ENCODE measurements around the gene MRI1.

Gene MRI1

DNA sequence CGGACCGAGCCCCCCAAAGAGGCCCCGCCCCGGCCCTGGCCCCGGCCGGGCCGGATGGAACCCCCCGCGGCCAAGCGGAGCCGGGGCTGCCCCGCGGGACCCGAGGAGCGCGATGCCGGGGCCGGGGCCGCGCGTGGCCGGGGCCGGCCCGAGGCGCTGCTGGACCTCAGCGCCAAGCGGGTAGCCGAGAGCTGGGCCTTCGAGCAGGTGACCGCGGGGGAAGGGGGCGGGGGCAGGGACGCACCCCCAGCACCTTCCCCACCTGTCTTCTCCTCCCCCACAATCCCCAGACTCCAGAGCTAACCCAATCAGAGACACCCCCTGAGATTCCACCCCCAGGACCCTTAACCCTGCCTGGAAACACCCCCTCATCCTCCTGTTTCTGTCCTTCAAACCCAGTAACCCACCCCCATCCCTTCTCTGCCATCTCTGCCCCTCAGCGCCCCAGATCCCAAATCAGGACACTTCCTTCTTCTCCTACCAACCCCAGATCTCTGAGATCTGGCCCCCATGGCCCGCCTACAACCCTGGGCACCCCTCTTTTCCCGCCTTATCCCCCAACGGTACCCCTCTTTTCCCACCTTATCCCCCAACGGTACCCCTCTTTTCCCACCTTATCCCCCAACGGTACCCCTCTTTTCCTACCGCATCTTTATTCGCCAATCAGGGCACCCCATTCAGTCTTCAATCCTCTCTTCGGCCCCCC lies 31.4 kb downstream of the MRI1 start:
- DNase-seq = no peak

DNA sequence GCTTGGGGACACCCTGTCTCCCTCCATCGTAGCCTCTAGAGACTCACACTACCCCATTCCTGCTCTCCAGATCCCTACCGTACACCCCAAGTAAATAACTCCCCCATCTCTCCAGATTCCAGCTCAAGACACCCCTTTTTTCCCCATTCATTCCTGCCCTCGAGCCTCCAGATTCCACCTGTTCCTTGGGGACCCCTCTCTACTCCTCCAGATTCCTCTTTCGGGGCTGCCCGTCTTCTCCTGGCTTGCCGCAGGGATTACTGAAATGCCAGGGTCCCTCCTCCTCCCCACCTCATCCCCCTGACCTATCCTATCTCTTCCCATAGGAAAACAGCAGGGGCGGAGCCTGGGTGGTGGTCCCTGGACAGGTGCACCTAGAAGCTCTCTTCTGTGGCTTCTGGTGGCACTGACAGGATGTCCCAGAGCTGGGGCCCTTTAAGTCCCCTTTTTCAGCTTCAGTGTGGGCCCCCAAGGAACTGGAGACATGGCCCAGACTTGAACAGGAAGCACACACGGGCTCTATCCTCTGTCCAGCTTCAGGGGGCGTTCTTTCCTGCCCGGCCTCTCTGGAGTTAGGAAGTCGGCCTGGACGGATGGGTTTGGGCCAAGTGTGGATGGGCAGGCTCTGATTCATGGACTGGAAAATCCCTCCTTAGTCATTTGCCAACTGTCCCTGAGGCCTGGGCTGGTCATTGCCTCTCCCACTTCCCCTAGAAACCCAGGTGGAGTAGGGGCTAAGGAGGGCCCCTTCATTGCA lies 32.2 kb downstream of the MRI1 start:
- DNase-seq = no peak

DNA sequence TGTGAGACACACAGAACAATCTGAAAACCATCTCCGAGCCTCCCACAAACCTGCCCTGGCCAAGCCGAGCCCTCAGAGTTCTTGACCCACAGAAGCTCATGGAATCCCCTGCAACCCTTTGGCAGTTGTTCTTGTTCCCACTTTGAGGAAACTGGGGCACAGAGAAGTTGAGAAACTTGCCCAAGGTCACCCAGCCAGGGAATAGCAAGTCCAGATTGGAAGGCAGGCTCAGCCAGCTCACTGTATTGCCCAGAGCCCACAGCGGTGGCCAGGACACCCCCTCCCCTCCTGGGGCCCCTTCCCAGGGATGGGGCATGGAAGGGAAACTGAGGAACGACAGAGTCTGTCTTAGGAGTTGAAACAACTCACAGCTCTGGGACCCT lies 32.7 kb downstream of the MRI1 start:
- DNase-seq = no peak

DNA sequence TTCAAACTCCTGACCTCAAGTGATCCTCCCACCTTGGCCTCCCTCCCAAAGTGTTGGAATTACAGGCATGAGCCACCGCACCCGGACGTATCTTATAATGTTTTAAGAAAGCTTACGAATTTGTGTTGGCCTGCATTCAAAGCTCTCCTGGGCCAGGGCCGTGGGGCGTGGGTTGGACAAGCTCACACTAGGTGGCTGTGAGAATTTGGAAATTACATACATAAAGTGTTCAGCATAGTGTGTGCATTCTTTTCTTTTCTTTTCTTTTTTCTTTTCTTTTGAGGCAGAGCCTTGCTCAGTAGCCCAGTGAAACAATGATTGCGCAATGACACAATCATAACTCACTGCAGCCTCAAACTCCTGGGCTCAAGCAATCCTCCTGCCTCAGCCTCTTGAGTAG lies 33.5 kb downstream of the MRI1 start:
- DNase-seq = no peak

DNA sequence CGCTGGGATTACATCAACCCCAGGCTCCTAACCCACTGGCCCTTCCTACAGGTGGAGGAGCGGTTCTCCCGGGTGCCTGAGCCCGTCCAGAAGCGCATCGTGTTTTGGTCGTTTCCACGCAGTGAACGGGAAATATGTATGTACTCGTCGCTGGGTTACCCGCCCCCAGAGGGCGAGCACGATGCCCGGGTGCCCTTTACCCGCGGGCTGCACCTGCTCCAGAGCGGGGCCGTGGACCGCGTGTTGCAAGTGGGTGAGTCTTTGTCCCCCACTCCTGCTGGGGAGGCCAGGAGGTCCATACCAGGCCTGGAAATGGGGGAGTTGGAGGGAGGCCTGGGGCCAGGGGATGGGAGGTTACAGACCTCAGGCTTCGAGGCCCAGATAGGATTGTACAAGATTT lies 35.3 kb downstream of the MRI1 start:
- no peak for DNase-seq

DNA sequence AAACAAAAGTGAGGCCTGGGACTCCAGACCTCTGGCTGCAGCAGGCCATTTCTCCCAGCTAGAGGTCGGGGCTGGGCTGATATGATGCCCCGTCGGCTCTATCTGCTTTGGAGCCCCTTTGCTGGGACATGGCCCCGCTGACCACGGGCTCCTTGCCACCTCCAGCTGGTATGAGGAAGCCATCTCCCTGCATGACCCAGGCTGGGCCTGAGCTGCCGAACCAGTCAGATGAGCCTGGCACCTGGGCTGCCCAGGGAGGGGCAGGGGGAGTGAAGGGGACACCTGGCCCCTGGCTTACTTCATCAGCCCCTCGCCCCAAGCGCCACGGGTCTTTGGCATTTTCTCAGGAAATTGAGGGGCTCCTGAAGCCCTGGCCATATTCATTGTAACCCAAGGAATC lies 38.7 kb downstream of the MRI1 start:
- DNase-seq = no peak

DNA sequence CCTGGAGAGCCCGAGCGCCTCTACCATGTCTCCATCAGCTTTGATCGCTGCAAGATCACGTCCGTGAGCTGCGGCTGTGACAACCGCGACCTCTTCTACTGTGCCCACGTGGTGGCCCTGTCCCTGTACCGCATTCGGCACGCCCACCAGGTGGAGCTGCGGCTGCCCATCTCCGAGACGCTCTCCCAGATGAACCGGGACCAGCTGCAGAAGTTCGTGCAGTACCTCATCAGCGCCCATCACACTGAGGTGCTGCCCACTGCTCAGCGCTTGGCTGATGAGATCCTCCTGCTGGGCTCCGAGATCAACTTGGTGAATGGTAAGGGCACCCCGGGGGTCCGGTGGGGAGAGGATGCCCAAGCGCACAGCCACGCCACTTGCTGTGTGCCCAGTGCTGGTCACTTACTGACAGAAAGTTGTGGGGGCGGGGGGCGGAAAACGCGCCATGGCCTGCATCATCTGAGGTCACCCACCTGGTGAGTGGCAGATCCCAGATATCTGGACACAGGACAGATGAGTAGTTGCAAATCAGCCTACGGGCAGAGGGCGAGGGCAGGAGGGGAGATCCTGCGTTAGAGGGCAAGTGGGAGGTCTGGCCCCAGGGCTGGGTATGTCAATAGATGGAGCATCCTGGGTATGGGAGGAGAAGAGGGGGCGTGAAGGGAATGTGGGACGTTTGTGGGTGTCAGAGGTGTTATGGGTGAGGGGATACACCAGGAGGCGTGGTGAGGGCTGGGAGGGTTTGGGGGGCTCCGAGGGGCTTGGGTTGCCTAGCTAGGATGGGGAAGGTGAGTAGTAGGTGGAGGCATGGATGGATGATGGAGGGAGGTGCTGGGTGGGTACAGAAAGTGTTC lies 40.7 kb downstream of the MRI1 start:
- no peak for DNase-seq

DNA sequence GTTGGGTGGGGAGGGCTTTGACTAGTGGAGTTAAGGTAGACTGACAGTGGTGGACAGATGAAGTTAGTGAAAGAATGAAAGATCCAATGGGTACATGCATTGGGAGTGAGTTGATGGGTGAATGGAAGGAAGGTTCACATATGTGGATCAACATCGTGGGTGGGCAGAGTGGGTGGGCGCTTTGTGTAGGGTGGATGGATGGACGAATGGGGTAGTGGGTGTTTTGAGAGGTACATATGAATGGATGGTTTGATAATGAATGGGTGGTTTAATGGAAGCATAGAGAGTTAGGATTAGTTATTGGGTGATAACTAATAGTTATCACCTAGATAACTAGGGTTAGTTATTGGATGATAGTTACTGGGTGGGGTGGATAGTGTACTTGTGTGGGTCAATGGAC lies 42.4 kb downstream of the MRI1 start:
- DNase-seq = no peak

DNA sequence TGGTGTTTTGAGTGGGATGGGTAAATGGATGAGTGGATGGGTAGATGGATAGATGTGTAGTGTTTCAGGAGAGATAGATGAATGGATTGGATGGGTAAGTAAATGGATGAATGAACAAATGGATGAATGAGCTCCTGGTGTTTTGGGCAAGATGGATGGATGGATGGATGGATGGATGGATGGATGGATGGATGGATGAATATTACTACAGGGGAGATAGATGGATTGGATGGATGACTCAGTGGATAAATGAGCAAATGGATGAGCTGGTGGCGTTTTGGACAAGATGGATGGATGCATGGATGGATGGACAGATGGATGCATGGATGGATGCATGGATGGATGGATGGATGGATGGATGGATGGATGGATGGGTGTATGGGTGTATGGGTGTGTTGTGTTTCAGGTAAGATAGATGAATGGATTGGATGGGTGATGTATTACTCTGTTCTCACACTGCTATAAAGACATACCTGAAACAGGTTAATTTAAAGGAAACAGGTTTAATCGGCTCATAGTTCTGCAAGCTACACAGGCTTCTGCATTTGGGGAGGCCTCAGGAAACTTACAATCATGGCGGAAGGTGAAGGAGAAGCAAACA lies 43.2 kb downstream of the MRI1 start:
- no peak for DNase-seq

DNA sequence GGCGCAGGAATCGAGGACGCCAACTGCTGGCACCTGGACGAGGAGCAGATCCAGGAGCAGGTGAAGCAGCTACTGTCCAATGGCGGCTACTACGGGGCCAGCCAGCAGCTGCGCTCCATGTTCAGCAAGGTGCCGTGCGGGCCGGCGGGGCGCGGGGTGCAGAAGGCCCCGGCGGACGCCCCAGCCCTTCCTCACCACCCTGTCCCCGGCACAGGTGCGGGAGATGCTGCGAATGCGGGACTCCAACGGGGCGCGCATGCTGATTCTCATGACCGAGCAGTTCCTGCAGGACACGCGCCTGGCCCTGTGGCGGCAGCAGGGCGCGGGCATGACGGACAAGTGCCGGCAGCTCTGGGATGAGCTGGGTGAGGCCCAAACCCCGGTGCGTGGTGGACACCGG lies 44.5 kb downstream of the MRI1 start:
- no peak for DNase-seq

DNA sequence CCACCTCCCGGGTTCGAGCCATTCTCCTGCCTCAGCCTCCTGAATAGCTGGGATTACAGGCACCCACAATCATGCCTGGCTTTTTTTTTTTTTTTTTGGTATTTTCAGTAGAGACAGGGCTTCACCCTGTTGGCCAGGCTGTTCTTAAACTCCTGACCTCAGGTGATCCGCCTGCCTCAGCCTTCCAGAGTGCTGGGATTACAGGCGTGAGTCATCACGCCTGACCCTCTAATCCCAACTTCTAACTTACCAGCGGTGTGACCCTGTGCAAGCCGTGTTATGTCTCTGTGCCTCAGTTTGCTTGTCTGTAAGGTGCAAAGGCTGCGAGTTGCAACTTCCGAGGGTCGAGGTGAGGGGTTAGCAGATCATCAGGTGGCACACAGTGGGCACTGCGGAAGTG lies 48.2 kb downstream of the MRI1 start:
- DNase-seq = no peak

DNA sequence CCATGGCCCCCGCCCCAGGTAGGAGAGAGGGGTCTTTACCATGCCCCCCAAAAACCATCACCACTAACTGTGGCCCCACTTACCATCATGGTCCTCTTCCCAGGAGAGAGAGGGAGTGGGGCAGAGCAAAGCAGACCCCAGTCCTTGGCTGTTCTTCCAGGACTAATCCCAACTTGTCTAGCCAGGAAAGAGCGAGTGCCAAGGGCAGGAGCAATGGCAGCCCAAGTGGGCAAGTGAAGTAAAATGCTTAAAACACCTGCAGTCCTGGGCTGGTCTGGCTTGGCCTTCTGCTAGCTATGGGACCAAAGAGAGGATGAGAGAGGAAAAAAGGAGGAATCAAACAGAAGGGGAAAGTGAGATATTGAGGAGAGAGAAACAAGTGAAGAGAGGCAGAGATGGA lies 48.8 kb downstream of the MRI1 start:
- DNase-seq = no peak

DNA sequence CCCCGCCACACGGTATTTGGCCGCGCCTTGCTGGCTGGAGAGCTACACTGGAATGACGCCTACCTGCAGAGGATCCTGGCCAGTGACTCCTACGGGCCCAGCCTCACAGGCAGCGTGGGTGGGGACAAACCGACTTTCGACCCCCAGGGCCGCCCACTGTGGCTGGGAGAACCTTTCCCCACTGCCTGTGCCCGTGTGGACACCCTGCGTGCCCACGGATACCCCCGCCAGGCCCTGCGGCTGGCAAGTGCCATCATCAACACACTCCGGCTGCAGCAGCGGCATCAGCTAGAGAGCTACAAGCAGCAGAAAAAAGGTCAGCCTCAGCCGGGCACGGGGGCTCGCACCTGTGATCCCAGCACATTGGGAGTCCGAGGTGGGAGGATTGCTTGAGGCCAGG lies 50.2 kb downstream of the MRI1 start:
- no peak for DNase-seq

DNA sequence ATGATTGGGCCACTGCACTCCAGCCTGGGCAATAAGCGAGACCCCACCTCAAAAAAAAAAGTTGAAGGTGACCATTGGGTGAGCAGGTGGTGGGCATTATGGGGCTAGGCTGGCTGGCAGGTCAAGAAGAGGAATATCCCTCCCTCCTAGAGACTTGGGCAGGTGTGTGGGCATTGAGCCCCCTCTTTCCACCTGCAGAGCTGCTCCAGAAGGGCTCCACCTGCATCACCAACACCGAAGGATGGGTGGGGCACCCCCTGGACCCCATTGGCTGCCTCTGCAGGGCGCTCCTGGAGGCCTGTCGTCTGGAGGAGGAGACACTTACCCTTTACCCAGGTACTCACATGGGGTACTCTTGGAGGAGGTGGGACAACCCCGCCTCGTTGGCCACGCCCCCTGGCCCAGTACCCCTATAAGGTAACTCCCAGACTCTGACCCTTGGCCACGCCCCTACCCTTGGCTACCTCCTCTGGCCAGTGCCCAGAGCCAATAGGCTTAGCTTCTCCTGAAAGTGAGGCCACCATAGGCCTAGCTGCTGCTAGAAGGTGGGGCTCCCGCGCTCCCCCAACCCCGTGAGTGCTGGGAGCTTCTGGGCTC lies 52.8 kb downstream of the MRI1 start:
- no peak for DNase-seq

DNA sequence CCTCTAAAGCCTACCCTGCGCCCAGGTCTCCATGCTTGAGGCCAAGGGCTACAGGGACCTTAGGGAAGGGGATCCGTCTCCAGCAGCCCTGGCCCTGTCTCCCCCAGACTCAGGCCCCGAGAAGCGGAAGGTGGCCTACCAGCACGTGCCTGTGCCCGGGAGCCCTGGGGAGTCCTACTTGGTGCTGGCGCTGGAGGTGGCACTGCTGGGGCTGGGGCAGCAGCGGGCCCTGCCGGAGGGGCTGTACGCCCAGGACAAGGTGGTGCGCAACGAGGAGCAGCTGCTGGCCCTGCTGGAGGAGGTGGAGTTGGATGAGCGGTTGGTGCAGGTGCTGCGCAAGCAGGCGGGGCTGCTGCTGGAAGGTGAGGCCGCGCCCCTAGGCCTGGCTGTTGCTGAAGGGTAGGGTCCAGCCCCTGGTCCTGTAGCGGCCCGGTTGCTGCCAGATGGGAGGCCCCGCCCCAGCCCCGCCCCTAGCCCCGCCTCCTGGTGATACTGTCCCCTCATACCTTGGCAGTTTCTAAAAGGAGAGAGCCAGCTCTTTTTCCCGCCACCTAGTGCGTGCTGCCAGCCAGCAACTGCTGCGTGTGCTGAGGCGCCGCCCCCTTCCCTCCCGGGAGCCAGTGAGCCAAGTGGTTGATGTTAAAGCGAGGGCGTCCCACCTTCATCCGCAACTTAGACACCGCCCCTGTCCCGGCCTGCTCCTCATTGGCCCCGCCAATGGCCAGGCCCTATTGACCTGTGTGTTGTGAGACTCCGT lies 53.5 kb downstream of the MRI1 start:
- DNase-seq = no peak

DNA sequence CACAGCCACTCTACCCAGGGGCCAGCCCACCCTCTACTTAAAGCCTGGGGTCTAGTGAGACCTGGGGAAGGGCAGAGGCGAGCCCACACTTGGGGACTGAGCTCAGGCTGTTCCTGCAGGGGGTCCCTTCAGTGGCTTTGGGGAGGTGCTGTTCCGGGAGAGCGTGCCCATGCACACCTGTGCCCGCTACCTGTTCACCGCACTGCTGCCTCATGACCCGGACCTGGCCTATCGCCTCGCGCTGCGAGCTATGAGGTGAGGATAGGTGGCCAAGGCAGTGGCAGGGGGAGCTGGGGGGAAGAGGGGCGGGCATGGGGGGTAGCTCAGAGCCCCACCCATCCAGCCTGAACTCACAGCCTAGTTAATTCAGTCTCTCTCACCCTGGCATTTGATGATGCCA lies 54.9 kb downstream of the MRI1 start:
- DNase-seq = no peak

DNA sequence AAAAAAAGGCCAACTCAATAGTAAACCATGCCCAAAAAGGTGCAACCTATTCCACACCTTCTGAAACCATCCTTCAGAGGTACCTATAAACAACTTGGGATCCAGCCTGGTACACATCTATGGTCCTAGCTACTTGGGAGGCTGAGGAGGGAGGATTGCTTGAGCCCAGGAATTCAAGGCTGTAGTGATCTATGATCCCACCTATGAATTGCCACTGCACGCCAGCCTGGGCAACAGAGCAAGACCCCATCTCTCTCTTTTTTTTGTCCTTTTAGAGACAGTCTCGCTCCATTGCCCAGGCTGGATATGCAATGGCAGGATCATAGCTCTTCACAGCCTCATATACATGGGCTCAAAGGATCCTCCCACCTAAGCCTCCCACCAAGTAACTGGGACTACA lies 57.0 kb downstream of the MRI1 start:
- no peak for DNase-seq

DNA sequence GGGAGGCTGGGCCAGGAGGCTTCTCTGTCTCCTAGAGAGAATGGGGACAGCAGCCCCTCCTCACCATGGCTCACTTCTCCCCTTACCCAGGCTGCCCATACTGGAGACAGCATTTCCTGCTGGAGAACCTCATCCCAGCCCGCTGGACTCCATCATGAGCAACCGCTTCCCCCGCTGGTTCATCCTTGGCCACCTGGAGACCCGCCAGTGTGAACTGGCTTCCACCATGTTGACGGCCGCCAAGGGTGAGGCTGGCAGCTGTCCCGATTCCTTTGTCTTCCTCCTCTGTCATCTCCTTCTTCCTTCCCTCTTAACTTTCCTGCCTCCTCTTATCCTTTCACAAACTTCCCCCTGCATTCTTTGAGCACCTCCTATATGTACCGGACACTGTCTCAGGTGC lies 58.9 kb downstream of the MRI1 start:
- no peak for DNase-seq

All from NCI-H345 (cell line).